Kidney glomerular epithelial cell (primary cell): ENCODE results near the gene XPC.
"Not testable (repeated sequence)": the region's sequence is repeated elsewhere in the genome, so short reads cannot be mapped to it uniquely, and the experiment has no call there.

ENCODE experiments used
- DNase-seq: peaks from one replicate; lab custom pipeline; 2025; lab: John Stamatoyannopoulos, UW

Gene XPC

DNA sequence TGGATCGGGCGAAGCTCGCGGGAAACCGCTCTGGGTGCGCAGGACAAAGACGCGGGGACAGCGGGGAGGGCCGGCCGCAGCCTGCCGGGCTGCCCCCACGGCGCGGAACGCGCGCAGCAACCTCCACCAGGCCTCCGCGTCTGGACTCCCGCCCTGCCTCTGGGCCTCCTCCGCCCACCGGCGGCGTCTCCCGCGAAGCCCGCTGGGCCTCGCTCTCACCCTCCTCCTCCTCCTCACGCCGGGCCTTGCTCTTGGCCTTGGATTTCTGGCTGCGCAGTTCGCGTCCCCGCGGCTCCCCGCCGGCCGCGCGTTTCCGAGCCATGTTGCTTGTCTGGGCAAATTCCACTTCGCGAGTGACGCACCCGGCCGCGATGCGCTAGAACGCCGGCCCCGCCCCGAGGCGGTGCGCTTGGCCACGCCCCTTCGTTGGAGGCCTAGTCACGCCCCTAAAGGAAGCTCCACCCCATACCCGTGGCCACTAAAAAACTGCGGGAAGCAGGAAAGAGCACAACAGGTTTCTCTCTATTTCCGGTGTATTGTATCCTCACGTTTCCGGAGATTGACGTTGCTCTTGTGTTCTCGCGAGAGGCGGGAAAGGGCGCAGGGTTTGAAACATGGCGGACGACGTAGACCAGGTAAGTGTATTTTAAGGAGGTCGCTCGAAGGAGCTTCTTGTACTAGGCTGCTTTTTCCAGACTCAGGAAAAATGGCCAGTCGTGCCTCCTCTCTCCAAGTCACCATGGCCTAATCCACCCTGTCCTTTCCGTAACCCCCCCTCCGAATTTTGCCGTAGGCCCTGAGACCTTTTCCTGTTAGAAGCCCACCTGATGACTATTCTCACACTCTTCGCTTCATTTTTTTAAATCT lies at the start of gene XPC, which contains the start of gene LSM3:
Gene XPC, minus strand, starts transcription at position 355 of the 867 bp plus-strand sequence. Its CDS starts 33 bp downstream, at position 322.
Gene LSM3, plus strand, starts transcription at position 571 of the 867 bp plus-strand sequence. Its CDS starts 44 bp downstream, at position 615.
- DNase-seq, result peak; percentile 99

DNA sequence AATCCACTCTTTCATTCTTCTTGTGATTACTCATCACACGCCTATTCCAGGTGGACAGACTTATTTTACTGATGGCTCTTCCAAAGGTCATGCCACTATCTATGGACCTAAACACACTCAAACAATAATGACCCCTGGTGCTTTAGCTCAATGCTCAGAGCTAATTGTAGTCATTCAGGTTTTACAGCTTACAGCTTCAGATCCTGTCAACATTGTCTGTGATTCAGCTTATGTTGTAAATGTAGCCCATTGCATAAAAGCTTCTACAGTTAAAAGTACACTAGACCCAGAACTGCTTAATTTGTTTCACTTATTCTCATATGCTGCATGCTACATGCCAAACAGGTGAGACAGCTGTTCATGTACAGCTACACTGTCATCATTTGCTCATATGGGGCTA lies 49.5 kb upstream of the XPC start:
- DNase-seq, result no peak

DNA sequence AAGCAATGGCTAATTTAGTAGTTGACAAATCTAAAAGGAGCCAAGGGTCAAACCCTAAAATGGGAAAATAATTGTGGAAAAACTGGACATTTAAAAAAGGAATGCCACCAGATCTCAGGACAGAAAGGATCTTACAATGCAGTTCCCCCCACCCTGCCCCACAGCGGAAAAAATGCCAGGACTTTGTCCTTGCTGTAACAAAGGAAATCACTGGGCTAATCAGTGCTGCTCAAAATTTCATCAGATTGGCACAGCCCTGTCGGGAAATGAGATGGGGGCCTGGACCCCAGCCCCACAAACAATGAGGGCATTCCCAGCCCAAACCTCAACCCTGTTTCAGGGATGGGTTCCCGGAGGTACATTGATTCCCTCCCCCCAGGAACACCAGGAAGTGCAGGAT lies 48.0 kb upstream of the XPC start:
- DNase-seq, result not testable (repeated sequence)

DNA sequence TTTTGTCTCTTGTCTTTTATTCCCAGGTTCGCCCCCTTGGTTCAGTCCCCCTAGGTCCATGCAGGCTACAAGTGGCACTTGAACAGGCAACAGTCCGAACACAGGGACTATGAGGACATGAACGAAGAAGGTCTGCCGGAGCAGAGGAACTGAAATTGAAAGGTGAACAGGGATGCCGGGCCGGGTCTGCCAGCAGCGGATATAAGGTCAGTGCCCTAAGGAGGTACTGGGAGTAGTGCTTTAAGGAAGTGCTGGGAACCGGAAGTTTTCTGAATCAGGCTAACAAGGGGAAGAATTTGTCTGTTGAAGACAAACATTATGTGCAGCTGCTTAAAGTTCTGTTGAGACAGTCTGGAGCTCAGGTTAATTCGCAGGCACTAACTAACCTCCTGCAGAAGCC lies 47.0 kb upstream of the XPC start:
- DNase-seq, result no peak

DNA sequence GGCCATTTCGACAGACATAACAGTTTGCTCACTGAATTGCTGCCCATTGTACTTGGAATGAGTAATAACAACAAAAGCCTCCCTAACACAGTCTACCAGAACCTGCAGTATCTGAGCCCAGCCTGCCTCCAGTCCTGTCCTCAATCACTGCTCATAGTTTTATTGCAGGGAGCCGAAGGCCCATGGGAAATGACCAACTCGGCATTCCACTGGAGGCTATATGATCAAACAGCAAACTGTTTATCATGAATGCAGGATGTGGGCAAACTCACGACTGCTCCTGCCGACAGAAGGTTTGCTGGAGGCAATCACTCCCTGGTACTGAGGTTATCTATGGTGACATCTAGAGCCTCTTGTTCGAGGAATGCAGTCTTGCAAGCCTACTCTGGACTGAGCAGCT lies 46.5 kb upstream of the XPC start:
- DNase-seq, result peak; percentile 48

DNA sequence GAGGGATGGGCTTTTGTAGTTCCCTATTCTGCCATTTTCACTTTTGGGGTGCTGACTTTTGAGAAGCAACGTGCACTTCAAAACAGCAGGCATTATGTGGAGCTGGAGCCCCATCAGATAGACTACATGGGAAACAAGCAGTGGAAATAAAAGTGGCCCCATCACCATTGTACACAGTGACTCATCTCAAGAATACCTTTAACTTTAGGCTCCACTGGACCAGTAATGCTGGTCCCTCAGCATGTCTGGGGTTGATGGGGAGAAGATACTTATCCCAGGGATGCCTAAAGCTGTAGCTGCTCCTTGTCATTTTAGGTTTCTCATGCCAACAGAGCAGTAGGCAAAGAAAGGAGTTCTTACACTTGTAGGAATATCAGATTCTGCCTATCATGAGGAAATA lies 45.2 kb upstream of the XPC start:
- peak; percentile 31 for DNase-seq

DNA sequence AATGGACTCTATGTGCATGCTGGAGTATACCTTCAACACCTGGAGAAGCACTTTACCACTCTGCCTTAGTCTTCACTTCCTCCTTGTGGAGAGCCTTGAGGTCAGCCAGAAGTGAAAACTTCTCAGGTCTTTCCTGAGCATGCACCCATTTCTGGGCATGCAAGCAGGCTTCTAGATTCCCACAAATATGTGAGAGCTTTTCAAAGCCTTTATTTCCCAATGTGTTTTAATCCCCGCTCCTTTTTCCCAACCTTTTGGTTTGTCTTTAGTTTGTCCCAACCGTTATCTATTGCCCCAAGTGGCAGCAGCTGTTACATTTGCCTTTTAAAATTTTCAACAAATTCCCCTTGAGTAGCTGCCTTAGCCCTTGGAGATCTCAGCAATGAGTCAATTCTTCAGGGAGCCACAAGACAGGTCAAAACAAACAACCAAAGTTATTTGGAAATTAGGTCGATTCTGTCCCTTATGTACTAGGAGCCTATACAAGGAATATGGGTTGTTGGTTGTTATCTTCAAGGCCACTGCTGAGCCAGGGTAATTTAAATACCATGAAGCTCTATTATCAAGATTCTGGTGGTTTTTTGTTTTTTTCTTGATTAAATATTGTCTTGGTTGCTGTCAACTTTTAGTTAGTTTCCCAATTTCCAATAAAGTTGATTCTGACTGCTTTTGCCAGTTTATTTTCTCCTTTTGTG lies 44.6 kb upstream of the XPC start:
- DNase-seq, result no peak

DNA sequence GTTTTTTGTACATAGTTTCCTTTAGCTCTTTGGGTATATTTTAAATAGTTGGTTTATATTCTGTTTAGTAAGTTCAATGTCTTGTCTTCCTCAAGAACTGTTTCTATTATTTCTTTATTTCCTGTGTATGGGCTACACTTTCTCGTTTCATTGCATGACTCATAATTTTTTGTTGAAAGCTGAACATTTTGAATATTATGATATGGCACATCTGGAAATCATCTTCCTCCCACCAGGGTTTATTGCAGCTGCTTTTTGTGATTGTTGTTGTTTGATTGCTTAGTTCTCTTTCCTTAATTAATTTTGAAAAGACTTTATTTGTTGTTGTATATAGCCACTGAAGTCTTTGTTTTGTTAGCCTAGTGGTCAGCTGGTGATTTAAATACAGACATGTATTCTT lies 44.1 kb upstream of the XPC start:
- no peak for DNase-seq

DNA sequence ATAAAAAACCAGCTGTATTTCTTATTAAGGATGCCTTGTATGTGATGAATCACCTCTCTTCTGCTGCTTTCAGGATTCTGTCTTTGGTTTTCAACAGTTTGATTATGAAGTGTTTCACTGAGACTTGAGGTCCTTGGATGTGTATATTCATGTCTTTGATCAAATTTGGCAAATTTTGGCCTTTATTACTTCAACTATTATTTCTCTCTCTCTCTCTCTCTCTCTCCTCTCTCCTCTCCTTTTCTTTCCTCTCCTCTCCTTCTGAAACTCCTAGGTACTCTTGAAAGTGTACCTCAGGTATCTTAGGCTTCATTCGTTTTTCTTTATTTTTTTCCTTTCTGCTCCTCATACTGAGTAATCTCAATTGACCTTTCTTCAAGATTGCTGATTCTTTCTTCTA lies 43.5 kb upstream of the XPC start:
- DNase-seq, result no peak

DNA sequence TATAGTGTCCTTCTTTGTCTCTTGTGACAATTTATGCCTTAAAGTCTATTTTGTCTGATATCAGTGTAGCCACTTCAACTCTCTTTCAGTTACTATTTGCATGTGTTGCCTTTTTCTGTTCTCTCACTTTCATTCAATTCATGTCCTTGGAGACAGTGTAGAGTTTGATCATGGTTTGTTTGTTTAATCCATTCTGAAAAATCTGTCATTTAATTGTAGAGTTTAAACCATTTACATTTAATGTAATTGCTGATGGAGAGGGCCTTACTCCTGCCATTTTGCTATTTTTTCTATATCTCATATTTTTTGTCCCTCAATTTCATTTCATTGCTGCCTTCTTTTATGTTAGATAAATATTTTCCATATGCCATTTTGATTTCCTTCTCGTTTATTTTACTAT lies 42.5 kb upstream of the XPC start:
- no peak for DNase-seq

DNA sequence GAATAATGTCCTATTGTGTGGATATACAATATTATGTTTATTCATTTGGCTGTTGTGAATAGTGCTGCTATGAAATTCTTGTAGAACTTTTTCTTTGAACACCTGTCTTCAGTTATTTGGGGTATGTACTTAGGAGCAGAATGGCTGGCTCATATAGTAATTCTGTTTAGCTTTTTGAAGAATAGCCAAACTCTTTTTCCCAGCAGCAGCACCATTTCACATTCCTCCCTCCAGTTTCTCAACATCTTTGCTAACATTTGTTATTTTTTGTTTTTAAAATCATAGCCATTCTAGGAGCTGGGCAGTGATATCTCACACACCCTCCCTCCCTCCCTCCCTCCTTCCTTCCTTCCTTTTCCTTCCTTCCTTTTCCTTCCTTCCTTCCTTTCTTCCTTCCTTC lies 40.0 kb upstream of the XPC start:
- no peak for DNase-seq

DNA sequence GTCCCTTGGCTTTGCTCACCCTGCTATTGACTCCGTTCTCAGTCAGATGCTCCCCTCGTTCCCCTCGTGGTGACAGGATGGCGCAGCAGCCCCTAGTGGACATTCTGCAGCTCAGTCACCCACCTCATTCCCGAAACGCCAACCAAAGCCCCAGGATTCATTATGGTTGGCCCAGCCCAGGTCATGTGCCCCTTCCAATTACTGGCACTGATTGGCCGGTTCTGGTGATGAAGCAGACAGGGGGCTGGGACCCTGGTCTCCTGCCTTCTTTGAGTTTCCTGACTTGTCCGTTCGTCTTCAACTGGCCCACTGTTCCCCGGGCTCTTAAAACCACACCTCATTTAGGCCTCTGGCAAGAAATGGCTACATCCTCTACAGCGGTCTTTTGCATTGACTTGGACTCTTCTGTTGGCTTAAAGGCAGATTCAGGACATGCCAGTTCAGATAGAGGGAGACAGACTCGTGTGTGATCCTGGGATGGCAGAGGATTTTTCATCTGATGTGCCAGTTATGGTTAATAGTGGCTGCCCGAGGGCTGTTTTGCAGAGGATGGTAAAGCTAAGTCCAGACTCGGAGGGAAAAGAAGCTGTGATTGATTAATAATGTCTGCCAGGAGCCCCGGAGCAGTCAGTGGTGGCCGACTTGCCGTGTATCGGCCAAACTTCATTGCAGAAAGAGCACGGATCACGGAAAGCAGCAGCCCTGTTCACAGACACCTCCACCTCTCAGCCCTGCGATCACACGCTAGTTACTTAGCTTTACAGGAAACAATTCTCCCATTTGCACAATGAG lies 38.1 kb upstream of the XPC start:
- no peak for DNase-seq

DNA sequence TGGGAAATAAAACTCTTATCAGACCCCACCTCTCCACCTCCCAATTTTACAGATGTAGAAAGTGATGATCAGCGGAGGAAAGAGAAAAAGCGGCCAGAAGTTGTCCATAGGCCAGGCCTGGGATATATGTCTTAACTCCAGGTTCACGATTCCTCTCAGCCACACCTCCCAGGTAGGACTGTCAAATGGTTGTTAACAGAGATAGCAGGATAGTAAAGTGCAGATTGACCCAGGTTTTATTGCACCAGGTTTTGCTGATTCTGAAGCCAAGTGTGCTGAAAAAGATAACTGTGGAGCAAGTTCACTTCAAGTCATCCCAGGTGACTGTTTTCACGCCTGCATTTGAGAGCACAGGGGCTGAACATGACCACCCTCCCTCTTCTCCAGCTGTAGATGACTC lies 36.4 kb upstream of the XPC start:
- DNase-seq, result no peak

DNA sequence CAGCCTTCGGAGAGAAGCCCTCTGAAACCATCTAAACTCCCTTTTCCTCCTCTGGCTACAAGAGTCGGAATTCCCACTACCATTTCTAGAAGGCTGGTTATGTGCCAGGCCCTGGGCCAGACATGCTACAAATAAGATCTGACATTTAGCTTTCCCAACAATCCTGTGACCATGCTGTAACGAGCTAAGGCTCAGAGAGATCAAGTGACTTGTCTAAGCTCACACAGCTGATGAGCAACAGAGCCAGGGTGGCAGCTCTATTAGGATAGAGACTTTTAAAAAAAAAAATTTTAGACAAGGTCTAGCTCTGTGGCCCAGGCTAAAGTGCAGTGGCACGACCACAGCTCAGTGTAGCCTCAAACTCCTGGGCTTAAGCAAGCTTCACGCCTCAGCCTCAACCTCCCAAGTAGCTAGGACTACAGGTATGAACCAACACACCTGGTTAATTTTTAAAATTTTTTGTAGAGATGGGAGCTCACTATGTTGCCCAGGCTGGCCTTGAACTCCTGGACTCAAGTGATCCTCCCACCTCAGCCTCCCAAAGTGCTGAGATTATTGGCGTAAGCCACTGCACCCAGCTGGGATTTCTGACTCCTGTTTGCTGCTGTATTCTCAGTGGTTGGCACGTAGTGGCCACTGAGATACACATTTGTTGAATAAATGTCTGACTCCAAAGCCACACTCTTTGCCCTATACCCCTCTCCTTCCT lies 34.8 kb upstream of the XPC start:
- DNase-seq, result no peak

DNA sequence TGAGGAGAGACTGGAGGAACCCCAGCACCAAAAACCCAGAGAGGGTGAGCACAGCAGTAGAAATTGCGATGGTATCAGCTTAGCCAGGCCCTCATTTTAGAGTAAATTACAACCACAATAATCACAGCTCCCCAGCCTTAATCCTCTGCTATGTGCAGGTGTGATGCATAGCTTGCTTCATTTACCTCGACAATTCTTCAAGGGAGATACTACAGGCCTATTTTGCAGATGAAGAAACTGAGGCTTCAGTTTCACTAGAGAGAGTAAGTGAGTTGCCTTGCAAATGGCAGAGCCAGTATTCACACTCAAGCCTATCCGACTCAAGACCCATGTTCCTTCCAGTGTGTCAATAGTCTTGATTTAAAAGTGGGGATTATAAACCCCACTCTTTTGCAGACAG lies 33.6 kb upstream of the XPC start:
- DNase-seq, result no peak

DNA sequence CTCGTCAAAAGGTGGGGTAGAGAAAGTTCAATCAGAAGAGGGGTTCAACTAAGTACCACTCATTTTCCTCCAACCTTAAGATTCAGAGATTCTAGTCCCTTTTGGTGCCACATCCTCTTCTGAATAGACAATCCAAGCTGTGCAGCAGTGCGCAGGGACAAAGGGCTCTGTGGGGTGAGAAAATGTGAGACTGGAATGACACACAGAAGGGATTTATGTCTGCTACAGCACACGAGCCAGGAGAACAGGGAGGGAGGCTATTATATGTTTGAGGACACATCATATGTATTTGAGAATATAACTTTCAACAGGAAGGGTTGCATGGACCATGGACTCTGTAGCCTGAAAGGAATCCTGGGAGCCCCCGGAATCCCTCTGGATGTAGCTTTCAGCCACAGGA lies 33.2 kb upstream of the XPC start:
- DNase-seq, result no peak

DNA sequence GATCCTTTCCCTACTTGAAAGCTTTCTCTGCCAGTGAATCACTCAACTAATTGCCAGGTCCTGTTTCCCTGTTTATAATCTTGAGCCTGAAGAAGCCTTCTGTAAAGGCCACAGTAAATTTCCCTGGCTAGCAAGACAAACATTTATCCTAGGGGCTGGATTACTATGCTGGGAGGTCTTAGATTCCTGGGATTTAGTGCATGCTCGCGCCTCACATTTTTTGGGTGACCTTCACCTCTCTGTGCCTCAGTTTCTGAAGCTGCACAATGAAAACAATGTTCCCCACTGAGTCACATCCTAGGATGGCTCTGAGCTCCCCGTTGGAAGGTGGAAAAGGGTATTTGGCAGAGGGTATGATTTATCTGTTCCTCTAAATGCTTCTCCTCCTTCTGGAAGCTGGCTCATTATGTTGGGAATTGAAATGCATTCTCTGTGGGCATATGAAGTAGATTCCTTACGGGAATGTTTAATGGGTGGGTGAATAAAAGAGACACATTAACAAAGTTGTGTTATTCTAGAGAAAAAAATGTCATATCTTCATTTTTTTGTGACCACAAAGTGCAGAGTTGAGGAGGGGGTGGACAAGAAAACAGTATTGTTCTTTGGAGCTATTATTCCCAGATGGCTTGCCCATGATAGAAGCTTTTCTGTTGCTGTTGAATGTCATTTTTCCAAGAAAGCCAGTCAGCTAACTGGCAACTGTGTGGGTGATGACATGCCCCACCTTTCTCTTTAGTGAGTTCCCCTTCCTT lies 32.6 kb upstream of the XPC start:
- peak; percentile 100 for DNase-seq

DNA sequence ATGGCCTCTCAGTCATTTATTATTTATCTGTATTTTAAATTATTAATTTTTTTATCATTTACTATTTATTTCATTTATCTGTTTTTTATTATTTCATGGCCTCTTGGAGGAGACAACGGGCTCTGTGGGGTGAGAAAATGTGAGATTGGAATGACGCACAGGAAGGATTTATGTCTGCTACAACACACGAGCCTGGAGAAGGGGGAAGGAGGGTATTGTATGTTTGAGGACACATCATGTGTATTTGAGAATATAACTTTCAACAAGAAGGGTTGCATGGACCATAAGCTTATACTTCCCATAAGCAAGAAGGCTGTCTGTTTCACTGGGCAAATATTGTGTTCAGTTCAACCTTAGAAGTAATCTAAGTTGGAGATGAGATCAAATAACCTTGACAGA lies 31.9 kb upstream of the XPC start:
- DNase-seq, result no peak

DNA sequence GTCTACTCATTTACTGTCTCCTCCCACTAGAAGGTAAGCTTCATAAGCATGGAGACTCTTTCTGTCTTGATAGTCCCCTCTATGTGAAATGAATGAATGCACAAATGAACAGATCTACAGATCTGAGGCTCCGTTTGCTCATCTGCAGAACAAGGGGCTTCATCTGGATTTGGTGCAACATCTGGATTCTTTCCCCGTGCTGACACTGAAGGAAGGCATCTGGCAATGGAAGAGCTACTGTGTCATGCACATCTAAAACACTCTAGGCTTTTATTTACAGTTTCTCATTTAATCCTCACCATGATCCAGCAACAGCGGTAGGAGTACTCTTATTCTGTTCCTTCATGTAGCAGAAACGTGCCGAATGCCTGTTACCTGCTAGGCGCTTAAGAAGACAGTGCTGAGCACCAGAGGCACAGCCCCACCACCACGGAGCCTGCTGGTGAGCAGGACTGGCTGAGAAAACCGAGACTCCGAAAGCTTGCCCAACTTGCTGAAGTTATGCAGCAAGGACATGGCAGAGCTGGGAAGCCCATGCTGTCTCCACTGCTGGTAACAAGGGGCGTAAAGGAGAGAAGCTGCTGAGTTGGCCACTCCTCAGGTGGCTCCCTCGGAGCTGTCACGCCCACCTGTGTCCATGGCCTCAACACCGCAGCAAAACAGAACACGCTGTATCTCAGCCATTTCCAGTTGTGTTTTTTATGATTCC lies 31.3 kb upstream of the XPC start:
- no peak for DNase-seq

DNA sequence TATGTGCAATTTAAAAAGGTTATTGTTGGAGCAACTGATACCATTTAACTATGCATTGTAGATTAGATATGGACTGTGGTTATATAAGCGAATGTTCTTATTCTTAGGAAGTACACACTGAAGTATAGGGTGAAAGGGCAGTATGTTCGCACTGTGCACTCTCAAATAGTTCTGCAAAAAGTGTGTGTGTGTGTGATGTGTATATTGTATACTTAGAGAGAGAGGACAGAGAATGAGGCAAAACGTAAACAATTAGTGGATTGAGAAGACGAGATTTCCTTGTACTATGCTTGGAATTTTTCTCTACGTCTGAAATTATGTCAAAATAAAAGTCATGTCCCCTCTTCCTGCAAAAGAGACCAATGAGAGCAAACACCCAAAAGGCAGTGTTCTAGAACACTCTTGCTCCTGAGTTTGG lies 30.6 kb upstream of the XPC start:
- DNase-seq, result no peak

DNA sequence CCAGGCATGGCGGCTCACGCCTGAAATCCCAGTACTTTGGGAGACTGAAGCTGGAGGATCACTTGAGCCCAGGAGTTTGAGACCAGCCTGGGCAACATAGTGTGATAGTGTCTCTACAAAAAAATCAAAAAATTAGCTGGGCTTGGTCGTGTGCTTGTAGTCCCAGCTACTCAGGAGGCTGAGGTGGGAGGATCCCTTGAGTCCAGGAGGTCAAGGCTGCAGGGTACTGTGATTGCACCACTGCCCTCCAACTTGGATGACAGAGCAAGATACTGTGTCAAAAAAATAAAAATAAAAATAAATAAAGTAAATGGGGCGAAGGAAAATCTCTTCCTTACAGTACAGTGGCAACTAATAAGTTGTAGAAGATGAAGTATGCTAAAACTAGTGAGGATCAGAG lies 29.8 kb upstream of the XPC start:
- no peak for DNase-seq
